Ascending aorta (tissue), 2 donors: ENCODE data around the gene SLC45A3. TPM values are rescaled to one million over a fixed set of nuclear protein-coding genes. Genes with fewer than 3 reads are reported as not detected.

Source experiments
- DNase-seq, 2 donors: peaks; one replicate each; pipeline ENCODE4 v3.0.0-alpha.2; 2019; ENCODE audit warnings: low spot score in 2 of 2
- H3K27ac ChIP-seq, 2 donors: fragments of 200-600 bp; sonication (generic); one replicate each; pipeline ENCODE4 v1.5.1; 2016 to 2017; ENCODE audit warnings: mild to moderate bottlenecking in 1 of 2
- H3K27me3 ChIP-seq: fragments of 200-600 bp; sonication (generic); one replicate; pipeline ENCODE4 v1.5.1; 2017
- H3K36me3 ChIP-seq, 2 donors: fragments of 200-600 bp; sonication (generic); one replicate each; pipeline ENCODE4 v1.5.1; 2016
- H3K4me1 ChIP-seq, 2 donors: fragments of 200-600 bp; sonication (generic); one replicate each; pipeline ENCODE4 v1.5.1; 2016 to 2017; ENCODE audit warnings: mild to moderate bottlenecking in 1 of 2
- H3K4me3 ChIP-seq, 2 donors: fragments of 200-600 bp; sonication (generic); one replicate each; pipeline ENCODE4 v1.5.1; 2016 to 2017; ENCODE audit warnings: mild to moderate bottlenecking in 1 of 2
- H3K9me3 ChIP-seq, 2 donors: fragments of 200-600 bp; sonication (generic); one replicate each; pipeline ENCODE4 v1.5.1; 2016
- CTCF ChIP-seq, 3 experiments: fragments of 200-600 bp in 2 of 3; fragments of 450-650 bp in 1 of 3; sonication (generic) in 2 of 3; IDR thresholded peaks; one replicate each; pipeline ENCODE4 v1.5.1; 2016 to 2019; ENCODE audit warnings: antibody characterized with exemption in 3 of 3, mild to moderate bottlenecking in 1 of 3, moderate library complexity in 1 of 3
- intact Hi-C: fragments of 100-400 bp; cut with DNase I; formaldehyde crosslinking; loops from one replicate; pipeline ENCODE4 v1.15.1; 2023
- total RNA-seq: library from RNA; depleted of rRNA; stranded (reverse); fragments of >200 nt; gene quantifications from one replicate; pipeline ENCODE4 v1.1.0, GENCODE V29; 2016

Gene SLC45A3
- total RNA-seq, 1 donor from 2014 or later, result 3.4 TPM

- TF ChIP-seq CTCF (IDR thresholded peaks at IDR 0.05), result no peak
- Histone ChIP-seq H3K9me3 (no peaks in the 10 kb centered on the region), H3K27ac (no peak overlapping the region), H3K27me3 (no peaks in the 10 kb centered on the region), H3K4me3 (no peak overlapping the region), H3K36me3 (peaks cover 21 to 25% of the 10 kb centered on the region in 2 donors), H3K4me1 (no peaks in the 10 kb centered on the region)
- no peak for DNase-seq
- intact Hi-C loops, result no loop called here
Observed at GRCh38 chr1:205610901-205611466, 69.3 kb downstream of the SLC45A3 start.

GRCh38 chr1:205610036-205610435, 70.3 kb downstream of the SLC45A3 start:
- no peak overlapping the region for H3K27ac ChIP-seq
- intact Hi-C loops, result no loop called here
- no peaks in the 10 kb centered on the region for H3K4me1 ChIP-seq

More at GRCh38 chr1:205610036-205610435, 70.3 kb downstream of the SLC45A3 start:
- Histone ChIP-seq H3K36me3 (peaks cover 16 to 21% of the 10 kb centered on the region in 2 donors), H3K4me3 (no peak overlapping the region), H3K9me3 (no peaks in the 10 kb centered on the region), H3K27me3 (no peaks in the 10 kb centered on the region)
- no peak for DNase-seq
- no peak for TF ChIP-seq CTCF (IDR thresholded peaks at IDR 0.05)

Other genes with a start within 250 kb of the SLC45A3 start
- not detected for gene BLACAT1, start 224.5 kb downstream of the SLC45A3 start, total RNA-seq
- 70.0 TPM for gene CDK18, start 175.8 kb downstream of the SLC45A3 start, total RNA-seq
- 23.7 TPM for gene ELK4, start 48.5 kb downstream of the SLC45A3 start, total RNA-seq
- gene NUCKS1, start 69.7 kb upstream of the SLC45A3 start, total RNA-seq, result 42.1 TPM
- 18.0 TPM for gene RAB29, start 95.0 kb upstream of the SLC45A3 start, total RNA-seq
- 28.8 TPM for gene SLC41A1, start 132.7 kb upstream of the SLC45A3 start, total RNA-seq
- gene PM20D1, start 169.6 kb upstream of the SLC45A3 start, total RNA-seq, result not detected